ENCODE data around the gene NAB1.
"Not testable (repeated sequence)": the region's sequence is repeated elsewhere in the genome, so short reads cannot be mapped to it uniquely, and the experiment has no call there.

NAB1 gene

DNA sequence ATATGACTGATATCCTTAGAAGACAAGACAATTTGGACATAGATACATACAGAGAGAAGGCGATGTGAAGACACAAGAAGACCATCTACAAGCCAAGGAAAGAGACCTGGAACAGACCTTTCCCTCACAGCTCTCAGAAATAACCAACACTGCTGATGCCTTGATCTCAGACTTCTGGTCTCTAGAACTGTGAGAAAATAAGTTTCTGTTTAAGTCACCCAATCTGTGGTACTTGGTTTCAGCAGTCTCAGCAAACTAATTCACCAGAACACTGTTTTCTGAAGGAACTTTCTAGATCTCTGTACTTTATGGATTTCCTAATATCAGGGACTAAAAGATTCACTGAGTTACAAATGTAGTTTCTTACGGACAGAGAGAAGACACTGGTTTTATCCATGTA is 58.8 kb downstream of the NAB1 start:
- no peak overlapping the region for H3K4me3 ChIP-seq (ENCODE audit: low read depth, low read length)
- no peak for DNase-seq (ENCODE audit: low read depth)
- TF ChIP-seq, protein P1, sequence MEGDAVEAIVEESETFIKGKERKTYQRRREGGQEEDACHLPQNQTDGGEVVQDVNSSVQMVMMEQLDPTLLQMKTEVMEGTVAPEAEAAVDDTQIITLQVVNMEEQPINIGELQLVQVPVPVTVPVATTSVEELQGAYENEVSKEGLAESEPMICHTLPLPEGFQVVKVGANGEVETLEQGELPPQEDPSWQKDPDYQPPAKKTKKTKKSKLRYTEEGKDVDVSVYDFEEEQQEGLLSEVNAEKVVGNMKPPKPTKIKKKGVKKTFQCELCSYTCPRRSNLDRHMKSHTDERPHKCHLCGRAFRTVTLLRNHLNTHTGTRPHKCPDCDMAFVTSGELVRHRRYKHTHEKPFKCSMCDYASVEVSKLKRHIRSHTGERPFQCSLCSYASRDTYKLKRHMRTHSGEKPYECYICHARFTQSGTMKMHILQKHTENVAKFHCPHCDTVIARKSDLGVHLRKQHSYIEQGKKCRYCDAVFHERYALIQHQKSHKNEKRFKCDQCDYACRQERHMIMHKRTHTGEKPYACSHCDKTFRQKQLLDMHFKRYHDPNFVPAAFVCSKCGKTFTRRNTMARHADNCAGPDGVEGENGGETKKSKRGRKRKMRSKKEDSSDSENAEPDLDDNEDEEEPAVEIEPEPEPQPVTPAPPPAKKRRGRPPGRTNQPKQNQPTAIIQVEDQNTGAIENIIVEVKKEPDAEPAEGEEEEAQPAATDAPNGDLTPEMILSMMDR (IDR thresholded peaks at IDR 0.05; ENCODE audit: control insufficient read depth, extremely low read depth, insufficient read depth): no peak

DNA sequence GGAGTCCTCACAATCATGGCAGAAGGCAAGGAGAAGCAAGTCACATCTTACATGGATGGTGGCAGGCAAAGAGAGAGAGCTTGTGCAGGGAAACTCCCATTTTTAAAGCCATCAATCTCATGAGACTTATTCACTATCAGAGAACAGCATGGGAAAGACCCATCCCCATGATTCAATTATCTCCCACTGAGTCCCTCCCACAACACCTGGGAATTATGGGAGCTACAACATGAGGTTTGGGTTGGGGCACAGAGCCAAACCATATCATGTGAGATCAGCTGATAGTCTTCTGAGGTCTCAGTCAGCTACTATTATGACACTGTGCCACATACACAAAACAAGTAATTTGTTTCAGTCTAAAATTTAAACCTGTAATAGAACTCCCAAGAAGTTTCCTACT is 59.8 kb downstream of the NAB1 start:
- H3K4me3 ChIP-seq (ENCODE audit: low read depth, low read length); DNase-seq (ENCODE audit: low read depth): not testable (repeated sequence)

DNA sequence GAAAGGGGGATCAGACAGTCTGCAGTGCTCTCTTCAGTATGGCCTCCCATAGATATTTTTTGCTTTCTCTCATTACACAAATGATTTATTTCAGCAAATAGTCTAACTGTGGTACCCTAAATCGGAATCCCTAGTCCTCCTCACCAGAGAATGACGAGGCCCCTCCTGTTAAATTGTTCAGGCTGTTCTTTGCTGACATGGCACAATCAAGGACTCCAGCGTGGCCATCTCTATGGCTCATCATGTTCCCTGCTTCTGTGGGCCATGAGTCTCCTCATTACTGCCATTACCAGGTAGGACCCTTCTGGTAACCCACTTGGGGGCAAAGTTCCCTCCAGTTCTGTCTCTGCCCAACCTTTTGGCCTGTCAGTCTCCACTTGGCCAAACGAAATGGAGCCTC is 62.2 kb downstream of the NAB1 start:
- TF ChIP-seq, protein P1 (IDR thresholded peaks at IDR 0.05; ENCODE audit: control insufficient read depth, extremely low read depth, insufficient read depth): no peak
- DNase-seq (ENCODE audit: low read depth): no peak
- no peak overlapping the region for H3K4me3 ChIP-seq (ENCODE audit: low read depth, low read length)

DNA sequence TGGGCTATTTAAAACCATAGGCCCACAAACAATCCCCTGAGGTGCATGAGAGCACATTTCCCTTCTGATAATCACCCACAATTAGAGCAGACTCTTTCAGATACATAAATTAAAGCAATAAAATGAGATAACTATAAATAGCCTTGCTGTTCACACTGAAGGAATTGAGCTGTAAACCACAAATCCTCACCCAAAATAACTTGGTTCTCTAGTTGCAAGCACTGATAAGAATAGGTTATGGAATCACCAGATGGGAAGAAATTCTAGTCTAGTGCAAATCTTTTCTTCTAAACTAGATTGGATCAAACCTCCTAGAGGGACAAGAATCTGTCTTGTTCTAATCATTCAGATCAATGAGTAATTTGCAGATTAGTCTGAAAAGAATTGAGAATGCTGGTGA is 64.6 kb downstream of the NAB1 start:
- TF ChIP-seq, protein P1 (IDR thresholded peaks at IDR 0.05; ENCODE audit: control insufficient read depth, extremely low read depth, insufficient read depth): no peak
- no peak overlapping the region for H3K4me3 ChIP-seq (ENCODE audit: low read depth, low read length)
- no peak for DNase-seq (ENCODE audit: low read depth)

DNA sequence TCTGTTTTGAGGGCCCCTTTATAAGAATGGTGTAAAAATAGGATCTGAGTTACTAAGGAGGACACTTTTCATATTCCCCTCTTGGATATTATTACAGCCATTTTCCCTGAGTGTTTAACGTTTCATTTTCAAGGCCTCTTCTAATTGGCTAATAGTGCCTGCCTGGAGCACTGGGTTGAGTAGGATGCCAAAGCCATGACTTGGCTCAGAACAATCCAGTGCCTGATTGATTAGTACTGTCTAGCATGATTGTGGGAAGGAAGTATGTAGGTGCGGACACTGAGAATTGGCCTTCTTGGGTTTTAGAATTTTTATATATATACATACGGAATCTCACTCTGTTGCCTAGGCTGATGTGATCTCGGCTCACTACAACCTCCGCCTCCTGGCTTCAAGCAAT is 66.1 kb downstream of the NAB1 start:
- no peak overlapping the region for H3K4me3 ChIP-seq (ENCODE audit: low read depth, low read length)
- no peak for DNase-seq (ENCODE audit: low read depth)
- TF ChIP-seq, protein P1 (IDR thresholded peaks at IDR 0.05; ENCODE audit: control insufficient read depth, extremely low read depth, insufficient read depth): no peak

DNA sequence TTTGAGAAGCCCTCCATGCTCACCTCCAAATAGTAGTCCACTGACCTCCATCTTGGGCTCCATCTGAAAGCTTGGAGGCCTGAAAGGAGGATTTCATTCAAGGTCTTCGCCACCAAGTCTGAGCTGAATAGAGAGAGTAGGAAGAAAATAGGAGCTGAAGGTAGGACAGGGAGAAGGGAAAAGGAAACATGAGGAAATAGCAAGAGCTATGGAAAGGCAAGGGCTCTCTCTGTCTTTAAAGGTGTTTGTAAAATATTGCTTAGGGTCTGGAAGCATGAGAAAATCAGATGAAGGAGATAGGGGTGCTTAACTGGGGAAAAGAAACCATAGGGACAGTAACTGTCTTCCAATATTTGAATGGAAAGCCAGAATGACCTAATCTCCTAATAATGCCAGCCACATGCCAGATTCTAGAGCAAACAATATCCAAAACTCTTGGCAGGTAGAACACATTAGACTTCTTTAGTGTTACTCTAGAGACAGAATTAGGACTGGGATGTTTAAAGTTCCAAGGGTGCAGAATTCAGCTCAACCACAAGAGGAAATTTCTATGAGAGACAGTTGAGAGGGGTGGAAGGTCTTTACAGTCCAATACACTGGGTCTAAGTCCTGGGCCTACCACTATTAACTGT is 67.4 kb downstream of the NAB1 start:
- TF ChIP-seq, protein P1 (IDR thresholded peaks at IDR 0.05; ENCODE audit: control insufficient read depth, extremely low read depth, insufficient read depth): no peak
- H3K4me3 ChIP-seq (ENCODE audit: low read depth, low read length): no peak overlapping the region
- peak; percentile 17 for DNase-seq (ENCODE audit: low read depth)

DNA sequence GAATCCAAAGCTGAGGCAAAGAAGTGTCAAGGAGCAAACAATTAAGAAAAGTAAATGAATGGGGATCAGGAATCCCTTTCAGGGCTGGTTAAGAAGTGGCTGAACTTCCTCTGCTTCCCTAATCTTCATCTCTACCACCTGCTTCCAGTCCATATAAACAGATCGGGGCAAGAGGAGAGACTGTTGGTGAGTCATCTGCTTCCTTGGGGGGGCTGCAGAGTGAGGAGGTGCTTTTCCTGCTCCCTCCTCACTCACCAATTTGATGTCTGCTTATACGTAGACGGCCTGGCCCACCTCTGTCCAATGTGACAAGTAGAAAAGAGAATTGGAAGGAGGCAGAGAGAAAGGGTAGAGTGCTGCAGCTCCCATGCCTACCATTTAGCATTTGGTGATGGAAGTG is 68.4 kb downstream of the NAB1 start:
- H3K4me3 ChIP-seq (ENCODE audit: low read depth, low read length): no peak overlapping the region
- TF ChIP-seq, protein P1 (IDR thresholded peaks at IDR 0.05; ENCODE audit: control insufficient read depth, extremely low read depth, insufficient read depth): no peak
- no peak for DNase-seq (ENCODE audit: low read depth)
